Mammary epithelial cell (primary cell): ENCODE measurements around the gene SLC19A2.

ENCODE experiments used
- EZH2 ChIP-seq: IDR thresholded peaks from 2 replicates; pipeline ENCODE4 v1.6.1; 2012; ENCODE audit warnings: low read length, inconsistent platforms, borderline replicate concordance
- TF ChIP-seq, protein P1 (sequence below), 2 donors: IDR thresholded peaks in 1 of 2; conservative IDR thresholded peaks in 1 of 2; 2 replicates each; pipeline ENCODE4 v1.5.1; 2011 to 2012; ENCODE audit warnings: inconsistent platforms in 2 of 2, low read length in 2 of 2, mild to moderate bottlenecking in 2 of 2, control low read depth in 1 of 2, low read depth in 1 of 2; ENCODE audit not compliant: insufficient read depth in 1 of 2; ENCODE audit errors: extremely low read depth in 1 of 2

GRCh38 chr1:169457443-169457842 is 28.3 kb downstream of the SLC19A2 start:
- TF ChIP-seq, protein P1, sequence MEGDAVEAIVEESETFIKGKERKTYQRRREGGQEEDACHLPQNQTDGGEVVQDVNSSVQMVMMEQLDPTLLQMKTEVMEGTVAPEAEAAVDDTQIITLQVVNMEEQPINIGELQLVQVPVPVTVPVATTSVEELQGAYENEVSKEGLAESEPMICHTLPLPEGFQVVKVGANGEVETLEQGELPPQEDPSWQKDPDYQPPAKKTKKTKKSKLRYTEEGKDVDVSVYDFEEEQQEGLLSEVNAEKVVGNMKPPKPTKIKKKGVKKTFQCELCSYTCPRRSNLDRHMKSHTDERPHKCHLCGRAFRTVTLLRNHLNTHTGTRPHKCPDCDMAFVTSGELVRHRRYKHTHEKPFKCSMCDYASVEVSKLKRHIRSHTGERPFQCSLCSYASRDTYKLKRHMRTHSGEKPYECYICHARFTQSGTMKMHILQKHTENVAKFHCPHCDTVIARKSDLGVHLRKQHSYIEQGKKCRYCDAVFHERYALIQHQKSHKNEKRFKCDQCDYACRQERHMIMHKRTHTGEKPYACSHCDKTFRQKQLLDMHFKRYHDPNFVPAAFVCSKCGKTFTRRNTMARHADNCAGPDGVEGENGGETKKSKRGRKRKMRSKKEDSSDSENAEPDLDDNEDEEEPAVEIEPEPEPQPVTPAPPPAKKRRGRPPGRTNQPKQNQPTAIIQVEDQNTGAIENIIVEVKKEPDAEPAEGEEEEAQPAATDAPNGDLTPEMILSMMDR (conservative IDR thresholded peaks at IDR 0.05 in 1 of 2, IDR thresholded peaks at IDR 0.05 in 1 of 2; ENCODE audit: extremely low read depth in 1 of 2, insufficient read depth in 1 of 2, low read depth in 1 of 2, low read length in 2 of 2), result no peak
- no peak for TF ChIP-seq EZH2
